NT2/D1 (cell line): ENCODE measurements around the gene IL31RA.

Experiments used
- SUZ12 ChIP-seq: IDR thresholded peaks from 2 replicates; pipeline ENCODE4 v1.6.1; 2011; ENCODE audit not compliant: insufficient read length, insufficient read depth; ENCODE audit errors: extremely low read depth
- YY1 ChIP-seq: IDR thresholded peaks from 2 replicates; pipeline ENCODE4 v1.6.1; 2011; ENCODE audit not compliant: insufficient read length, insufficient read depth

- TF ChIP-seq SUZ12 = no peak
- TF ChIP-seq YY1 = no peak
These were observed 73.6 kb downstream of the IL31RA start for GRCh38 chr5:55924744-55925143.
